ENCODE results near the gene CBX6. TPM values are rescaled to one million over a fixed set of nuclear protein-coding genes. Genes with fewer than 3 reads are reported as not detected.
A peak's percentile ranks its signal among the peaks of the same experiment; 100 is the strongest.

CBX6 gene
- total RNA-seq, 2 experiments from 2014 or later, result 45.2 to 67.2 TPM

DNA sequence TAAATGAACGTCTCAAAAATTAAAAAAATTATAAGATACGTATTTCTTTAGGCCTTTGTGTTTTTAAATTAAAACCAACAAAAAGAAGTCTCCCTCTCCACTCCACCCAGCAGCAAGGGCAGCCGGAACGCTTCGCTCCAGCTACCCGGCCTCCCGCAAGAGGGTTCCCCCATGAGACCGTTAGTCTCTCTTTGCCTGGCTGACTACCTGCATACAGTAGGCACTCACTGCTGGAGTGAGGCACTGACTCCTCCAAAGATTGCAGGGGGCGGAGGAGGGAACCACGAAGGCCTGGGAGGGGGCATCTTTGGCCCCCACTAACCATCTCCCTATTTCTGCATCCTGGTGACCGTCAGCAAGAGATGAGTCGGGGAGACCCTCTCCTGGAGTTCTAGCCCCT lies 10.1 kb downstream of the CBX6 start:
- H2AFZ ChIP-seq (ENCODE audit: low read length), result no peak overlapping the region
- H3K4me3 ChIP-seq (ENCODE audit: low read depth, low read length, poor library complexity, severe bottlenecking), result no peak overlapping the region
- no peaks in the 10 kb centered on the region for H3K79me2 ChIP-seq (ENCODE audit: insufficient read depth, low read depth, low read length)
- H3K4me1 ChIP-seq (ENCODE audit: insufficient read depth, low read length, poor library complexity, severe bottlenecking), result no peaks in the 10 kb centered on the region
- no peak overlapping the region for H3K4me2 ChIP-seq (ENCODE audit: low read length)
- no peaks in the 10 kb centered on the region for H3K9me2 ChIP-seq (ENCODE audit: insufficient read depth, low read length)
- no peaks in the 10 kb centered on the region for H3K9me3 ChIP-seq (ENCODE audit: low read length)
- no peak overlapping the region for H3K27ac ChIP-seq (ENCODE audit: low read depth, low read length, poor library complexity, severe bottlenecking)
- no peak for DNase-seq (ENCODE audit: low spot score)
- H4K20me1 ChIP-seq (ENCODE audit: insufficient read depth, low read length), result 0 out of 2 replicates have a peak, but pooled peaks cover 5% of the 10 kb centered on the region
- intact Hi-C loops (cut with micrococcal nuclease; ENCODE audit: unreplicated experiment), result no loop called here
- TF ChIP-seq, protein P1, sequence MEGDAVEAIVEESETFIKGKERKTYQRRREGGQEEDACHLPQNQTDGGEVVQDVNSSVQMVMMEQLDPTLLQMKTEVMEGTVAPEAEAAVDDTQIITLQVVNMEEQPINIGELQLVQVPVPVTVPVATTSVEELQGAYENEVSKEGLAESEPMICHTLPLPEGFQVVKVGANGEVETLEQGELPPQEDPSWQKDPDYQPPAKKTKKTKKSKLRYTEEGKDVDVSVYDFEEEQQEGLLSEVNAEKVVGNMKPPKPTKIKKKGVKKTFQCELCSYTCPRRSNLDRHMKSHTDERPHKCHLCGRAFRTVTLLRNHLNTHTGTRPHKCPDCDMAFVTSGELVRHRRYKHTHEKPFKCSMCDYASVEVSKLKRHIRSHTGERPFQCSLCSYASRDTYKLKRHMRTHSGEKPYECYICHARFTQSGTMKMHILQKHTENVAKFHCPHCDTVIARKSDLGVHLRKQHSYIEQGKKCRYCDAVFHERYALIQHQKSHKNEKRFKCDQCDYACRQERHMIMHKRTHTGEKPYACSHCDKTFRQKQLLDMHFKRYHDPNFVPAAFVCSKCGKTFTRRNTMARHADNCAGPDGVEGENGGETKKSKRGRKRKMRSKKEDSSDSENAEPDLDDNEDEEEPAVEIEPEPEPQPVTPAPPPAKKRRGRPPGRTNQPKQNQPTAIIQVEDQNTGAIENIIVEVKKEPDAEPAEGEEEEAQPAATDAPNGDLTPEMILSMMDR (conservative IDR thresholded peaks at IDR 0.05; ENCODE audit: low read length), result no peak
- TF ChIP-seq EZH2phosphoT487 (IDR thresholded peaks at IDR 0.05; ENCODE audit: borderline replicate concordance, low read depth, low read length), result no peak
- ChIA-PET POLR2A (no interaction called here), CTCF (ENCODE audit: unreplicated experiment) (no interaction called here)
- TSS peak; percentile 49 for BruUV-seq (replicated peaks)
- peaks cover 35% of the 10 kb centered on the region for H3K36me3 ChIP-seq (ENCODE audit: insufficient read depth, low read length)

GRCh38 chr22:38861170-38861876 lies 10.7 kb downstream of the CBX6 start:
- BruUV-seq (replicated peaks), result no TSS peak

More at GRCh38 chr22:38861170-38861876, 10.7 kb downstream of the CBX6 start:
- no peak overlapping the region for H3K27ac ChIP-seq (ENCODE audit: low read depth, low read length, poor library complexity, severe bottlenecking)
- no peak for TF ChIP-seq EZH2phosphoT487 (IDR thresholded peaks at IDR 0.05; ENCODE audit: borderline replicate concordance, low read depth, low read length)
- TF ChIP-seq, protein P1 (conservative IDR thresholded peaks at IDR 0.05; ENCODE audit: low read length), result peak; percentile 23; the same call in 1 of the 2 replicates
- H2AFZ ChIP-seq (ENCODE audit: low read length), result no peak overlapping the region
- peaks cover 29% of the 10 kb centered on the region for H3K36me3 ChIP-seq (ENCODE audit: insufficient read depth, low read length)
- H4K20me1 ChIP-seq (ENCODE audit: insufficient read depth, low read length), result 0 out of 2 replicates have a peak, but pooled peaks cover 5% of the 10 kb centered on the region
- H3K4me1 ChIP-seq (ENCODE audit: insufficient read depth, low read length, poor library complexity, severe bottlenecking), result no peaks in the 10 kb centered on the region
- H3K9me2 ChIP-seq (ENCODE audit: insufficient read depth, low read length), result no peaks in the 10 kb centered on the region
- no peak overlapping the region for H3K4me3 ChIP-seq (ENCODE audit: low read depth, low read length, poor library complexity, severe bottlenecking)
- intact Hi-C loops (cut with micrococcal nuclease; ENCODE audit: unreplicated experiment), result no loop called here
- H3K79me2 ChIP-seq (ENCODE audit: insufficient read depth, low read depth, low read length), result no peaks in the 10 kb centered on the region
- POLR2A ChIA-PET, result no interaction called here
- DNase-seq (ENCODE audit: low spot score), result no peak
- H3K9me3 ChIP-seq (ENCODE audit: low read length), result no peaks in the 10 kb centered on the region
- CTCF ChIA-PET (ENCODE audit: unreplicated experiment), result no interaction called here
- H3K4me2 ChIP-seq (ENCODE audit: low read length), result no peak overlapping the region

Measured in OCI-LY7 (cell line).